HG03457 (cell line): ENCODE measurements around the gene ABCB8.

Source experiments
- ATAC-seq: cut with Tn5 transposase; IDR thresholded peaks from one replicate; pipeline ENCODE4 v1.9.1; 2021; ENCODE audit warnings: moderate number of reproducible peaks; ENCODE audit not compliant: unreplicated experiment

ABCB8 gene

GRCh38 chr7:151085329-151085690 lies 57.1 kb downstream of the ABCB8 start:
- no peak for ATAC-seq

- peak; percentile 30 for ATAC-seq
These were observed 57.7 kb downstream of the ABCB8 start, which contains the start of gene AGAP3 for GRCh38 chr7:151085691-151086620. Gene AGAP3, plus strand, starts transcription at chr7:151086475. Its CDS starts 267 bp downstream, at chr7:151086742.

- no peak for ATAC-seq
These were observed 58.6 kb downstream of the ABCB8 start for GRCh38 chr7:151086802-151087244.

GRCh38 chr7:151087245-151088018 lies 59.2 kb downstream of the ABCB8 start:
- no peak for ATAC-seq

- ATAC-seq, result no peak
These were observed 60.0 kb downstream of the ABCB8 start for GRCh38 chr7:151088019-151088855.

- ATAC-seq, result no peak
These were observed 60.8 kb downstream of the ABCB8 start for GRCh38 chr7:151088856-151089699.

GRCh38 chr7:151089893-151090730 lies 61.9 kb downstream of the ABCB8 start:
- no peak for ATAC-seq

GRCh38 chr7:151091003-151091402 lies 62.8 kb downstream of the ABCB8 start:
- ATAC-seq, result no peak

GRCh38 chr7:151091431-151091830 lies 63.2 kb downstream of the ABCB8 start:
- no peak for ATAC-seq

GRCh38 chr7:151091988-151092387 lies 63.7 kb downstream of the ABCB8 start:
- ATAC-seq, result no peak

- no peak for ATAC-seq
These were observed 65.5 kb downstream of the ABCB8 start for GRCh38 chr7:151093748-151094147.

GRCh38 chr7:151094675-151095074 lies 66.4 kb downstream of the ABCB8 start:
- ATAC-seq, result no peak

GRCh38 chr7:151095123-151095797 lies 67.0 kb downstream of the ABCB8 start:
- no peak for ATAC-seq

GRCh38 chr7:151095828-151096475 lies 67.7 kb downstream of the ABCB8 start:
- ATAC-seq, result no peak
